ENCODE data around the gene C11orf54. TPM values are rescaled to one million over a fixed set of nuclear protein-coding genes. Genes with fewer than 3 reads are reported as not detected.

Gene C11orf54
- total RNA-seq, 2 donors from 2014 or later = 37.1 to 59.4 TPM

DNA sequence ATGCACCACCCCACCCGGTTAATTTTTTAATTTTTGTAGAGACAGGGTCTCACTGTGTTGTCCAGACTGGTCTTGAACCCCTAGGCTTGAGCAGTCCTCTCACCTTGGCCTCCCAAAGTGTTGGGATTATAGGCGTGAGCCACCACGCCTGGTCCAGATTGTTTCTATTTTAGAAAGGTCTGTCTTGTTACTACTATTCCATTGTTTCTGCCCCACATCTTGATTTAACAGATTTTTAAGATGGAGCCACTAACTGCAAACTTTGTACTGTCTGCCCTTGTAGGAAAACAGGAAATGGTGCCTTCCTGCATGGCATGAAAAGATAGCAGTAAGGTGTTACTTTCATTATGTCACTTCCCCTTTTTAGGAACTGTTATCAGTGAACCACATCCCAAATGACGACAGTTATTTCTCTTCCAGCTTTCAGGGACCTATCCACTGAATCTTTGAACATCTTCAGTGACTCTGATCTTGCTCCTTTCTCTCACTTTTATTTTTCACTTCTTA, 23.4 kb upstream of the C11orf54 start:
- intact Hi-C loops (cut with DNase I) = no loop called here

DNA sequence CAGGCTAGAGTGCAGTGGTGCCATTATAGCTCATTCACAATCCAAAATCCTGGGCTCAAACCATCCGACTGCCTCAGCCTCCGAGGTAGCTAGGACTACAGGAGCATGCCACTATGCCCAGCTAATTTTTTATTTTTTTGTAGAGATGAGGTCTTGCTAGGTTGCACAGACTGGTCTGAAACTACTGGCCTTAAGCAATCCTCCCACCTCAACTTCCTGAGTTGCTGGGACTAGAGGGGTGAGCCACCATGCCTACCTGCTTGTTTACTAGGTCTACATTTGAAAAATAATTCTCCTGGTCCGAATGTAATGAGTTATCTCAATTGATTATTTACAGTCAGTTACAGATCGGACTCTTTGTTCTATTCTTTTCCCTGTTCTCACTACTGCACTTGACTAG, 22.2 kb upstream of the C11orf54 start:
- TF ChIP-seq, protein P1, sequence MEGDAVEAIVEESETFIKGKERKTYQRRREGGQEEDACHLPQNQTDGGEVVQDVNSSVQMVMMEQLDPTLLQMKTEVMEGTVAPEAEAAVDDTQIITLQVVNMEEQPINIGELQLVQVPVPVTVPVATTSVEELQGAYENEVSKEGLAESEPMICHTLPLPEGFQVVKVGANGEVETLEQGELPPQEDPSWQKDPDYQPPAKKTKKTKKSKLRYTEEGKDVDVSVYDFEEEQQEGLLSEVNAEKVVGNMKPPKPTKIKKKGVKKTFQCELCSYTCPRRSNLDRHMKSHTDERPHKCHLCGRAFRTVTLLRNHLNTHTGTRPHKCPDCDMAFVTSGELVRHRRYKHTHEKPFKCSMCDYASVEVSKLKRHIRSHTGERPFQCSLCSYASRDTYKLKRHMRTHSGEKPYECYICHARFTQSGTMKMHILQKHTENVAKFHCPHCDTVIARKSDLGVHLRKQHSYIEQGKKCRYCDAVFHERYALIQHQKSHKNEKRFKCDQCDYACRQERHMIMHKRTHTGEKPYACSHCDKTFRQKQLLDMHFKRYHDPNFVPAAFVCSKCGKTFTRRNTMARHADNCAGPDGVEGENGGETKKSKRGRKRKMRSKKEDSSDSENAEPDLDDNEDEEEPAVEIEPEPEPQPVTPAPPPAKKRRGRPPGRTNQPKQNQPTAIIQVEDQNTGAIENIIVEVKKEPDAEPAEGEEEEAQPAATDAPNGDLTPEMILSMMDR (IDR thresholded peaks at IDR 0.05) = no peak
- DNase-seq = no peak
- Histone ChIP-seq H3K27me3 (no peaks in the 10 kb centered on the region), H3K9me3 (no peaks in the 10 kb centered on the region), H3K4me1 (no peaks in the 10 kb centered on the region), H3K9ac (ENCODE audit: low read depth in 2 of 2, low read length in 2 of 2) (no peak overlapping the region), H3K4me3 (no peak overlapping the region), H3K36me3 (peaks cover 8% of the 10 kb centered on the region), H3K27ac (no peak overlapping the region)
- intact Hi-C loops (cut with DNase I) = no loop called here

More for the DNA sequence above, 23.4 kb upstream of the C11orf54 start:
- TF ChIP-seq, protein P1 (IDR thresholded peaks at IDR 0.05) = no peak
- Histone ChIP-seq H3K4me3 (no peak overlapping the region), H3K9ac (ENCODE audit: low read depth in 2 of 2, low read length in 2 of 2) (no peak overlapping the region), H3K4me1 (no peaks in the 10 kb centered on the region), H3K9me3 (no peaks in the 10 kb centered on the region), H3K27ac (no peak overlapping the region), H3K27me3 (no peaks in the 10 kb centered on the region), H3K36me3 (peaks cover 8% of the 10 kb centered on the region)
- no peak for DNase-seq

DNA sequence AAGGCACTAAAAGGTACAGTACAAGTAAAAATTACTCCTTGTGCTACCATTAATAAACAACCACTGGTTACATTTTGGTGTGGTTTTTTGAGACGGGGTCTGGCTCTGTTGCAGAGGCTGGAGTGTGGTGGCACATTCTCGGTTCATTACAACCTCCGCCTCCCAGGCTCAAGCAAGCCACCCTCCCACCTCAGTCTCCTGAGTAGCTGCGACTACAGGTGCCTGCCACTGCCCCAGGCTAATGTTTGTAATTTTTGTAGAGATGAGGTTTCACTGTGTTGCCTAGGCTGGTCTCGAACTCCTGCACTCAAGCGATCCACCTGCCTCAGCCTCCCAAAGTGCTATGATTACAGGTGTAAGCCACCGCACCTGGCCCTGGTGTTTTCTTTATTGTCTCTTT, 20.9 kb upstream of the C11orf54 start:
- no peak for DNase-seq
- TF ChIP-seq, protein P1 (IDR thresholded peaks at IDR 0.05) = no peak
- intact Hi-C loops (cut with DNase I) = no loop called here
- H3K4me3 ChIP-seq = no peak overlapping the region
- H3K27me3 ChIP-seq = no peaks in the 10 kb centered on the region
- peaks cover 8% of the 10 kb centered on the region for H3K36me3 ChIP-seq
- no peak overlapping the region for H3K27ac ChIP-seq
- no peak overlapping the region for H3K9ac ChIP-seq (ENCODE audit: low read depth in 2 of 2, low read length in 2 of 2)
- no peaks in the 10 kb centered on the region for H3K9me3 ChIP-seq
- H3K4me1 ChIP-seq = no peaks in the 10 kb centered on the region

DNA sequence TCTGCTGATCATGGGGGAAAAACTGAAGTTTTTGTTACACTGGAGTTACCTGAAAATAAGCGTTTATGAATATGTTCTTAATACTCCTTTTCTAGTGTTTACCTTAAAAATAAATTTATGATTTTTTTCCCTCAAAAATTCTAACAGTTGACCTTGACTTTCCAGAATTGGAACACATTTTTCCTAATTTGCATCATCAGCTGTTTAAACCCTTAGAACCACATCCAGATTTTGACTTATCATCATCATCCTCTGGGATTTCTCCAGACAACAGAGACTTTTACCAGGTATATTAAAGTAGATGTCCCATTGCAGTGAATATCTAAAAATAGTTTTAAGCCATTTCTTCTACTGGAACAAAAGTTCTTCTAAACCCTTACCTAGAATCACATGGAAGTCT, 17.4 kb upstream of the C11orf54 start:
- TF ChIP-seq, protein P1 (IDR thresholded peaks at IDR 0.05) = no peak
- peaks cover 8% of the 10 kb centered on the region for H3K36me3 ChIP-seq

DNA sequence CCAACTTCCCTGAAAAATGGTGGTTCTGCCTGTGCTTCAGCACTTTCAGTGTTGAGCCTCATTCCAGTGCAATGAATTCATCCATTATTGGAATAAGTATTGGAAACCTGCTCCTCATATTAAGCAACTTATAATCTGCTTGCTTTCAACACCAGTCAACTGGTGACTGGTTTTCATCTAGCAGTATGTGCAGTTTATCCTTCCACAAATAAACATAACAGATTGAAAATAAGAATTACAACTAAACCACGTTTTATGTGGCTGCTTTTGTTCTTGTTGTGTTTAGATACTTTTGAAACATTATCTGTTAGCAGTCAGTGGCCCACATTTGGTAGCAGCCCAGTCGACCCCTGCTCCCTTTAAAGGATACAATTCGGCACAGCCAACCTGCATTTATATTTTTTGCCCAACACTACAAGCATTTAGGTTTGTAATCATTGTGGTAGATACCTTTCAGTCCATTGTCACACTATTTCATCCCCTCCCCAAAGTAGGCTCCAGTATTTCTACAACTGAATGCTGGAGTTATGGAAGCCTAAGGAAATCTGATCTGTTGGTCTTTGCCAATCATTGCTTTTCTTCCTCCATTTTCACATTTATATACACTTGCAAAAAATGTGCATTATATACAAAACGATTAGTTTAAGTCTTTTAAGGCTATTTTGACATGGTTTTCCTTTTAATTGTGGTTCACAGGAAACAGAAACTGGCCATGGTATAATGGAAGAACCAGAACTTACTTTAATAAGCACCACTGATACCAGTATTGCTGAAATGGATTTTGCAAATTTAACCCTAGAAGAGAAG, 13.3 kb upstream of the C11orf54 start:
- Histone ChIP-seq H3K27me3 (no peaks in the 10 kb centered on the region), H3K36me3 (peaks cover 17% of the 10 kb centered on the region), H3K9me3 (no peaks in the 10 kb centered on the region), H3K4me1 (no peaks in the 10 kb centered on the region), H3K9ac (ENCODE audit: low read depth in 2 of 2, low read length in 2 of 2) (no peak overlapping the region), H3K27ac (no peak overlapping the region), H3K4me3 (no peak overlapping the region)
- TF ChIP-seq, protein P1 (IDR thresholded peaks at IDR 0.05) = no peak
- intact Hi-C loops (cut with DNase I) = no loop called here
- DNase-seq = no peak

More for the DNA sequence above, 17.4 kb upstream of the C11orf54 start:
- DNase-seq = no peak
- no peaks in the 10 kb centered on the region for H3K27me3 ChIP-seq
- H3K9me3 ChIP-seq = no peaks in the 10 kb centered on the region
- no peak overlapping the region for H3K4me3 ChIP-seq
- no peaks in the 10 kb centered on the region for H3K4me1 ChIP-seq
- intact Hi-C loops (cut with DNase I) = no loop called here
- H3K9ac ChIP-seq (ENCODE audit: low read depth in 2 of 2, low read length in 2 of 2) = no peak overlapping the region
- H3K27ac ChIP-seq = no peak overlapping the region
